Naive B cell (primary cell): ENCODE results near the gene EVI2B. TPM values are rescaled to one million over a fixed set of nuclear protein-coding genes. Genes with fewer than 3 reads are reported as not detected.
"Not testable (repeated sequence)": the region's sequence is repeated elsewhere in the genome, so short reads cannot be mapped to it uniquely, and the experiment has no call there.

Source experiments
- ATAC-seq, 2 donors: fragments of 150-1000 bp; cut with Tn5 transposase; 2 replicates each; pipeline ENCODE4 v1.10.0; 2021; ENCODE audit warnings: low read depth in 2 of 2, mild to moderate bottlenecking in 2 of 2, moderate library complexity in 2 of 2
- DNase-seq: peaks from one replicate; pipeline ENCODE4 v3.0.0; 2022
- H3K27ac Mint-ChIP-seq, 6 donors: one replicate each; pipeline ENCODE4 v1.8.0; 2020 to 2022; ENCODE audit warnings: mild to moderate bottlenecking in 6 of 6, mixed read lengths in 6 of 6, moderate library complexity in 5 of 6, inconsistent platforms in 2 of 6
- H3K27me3 Mint-ChIP-seq, 3 donors: one replicate each; pipeline ENCODE4 v1.8.0; 2021 to 2022; ENCODE audit warnings: mixed read lengths in 3 of 3, mild to moderate bottlenecking in 1 of 3
- H3K36me3 Mint-ChIP-seq, 2 donors: one replicate each; pipeline ENCODE4 v1.8.0; 2020 to 2022; ENCODE audit warnings: mixed read lengths in 2 of 2, inconsistent platforms in 1 of 2, mild to moderate bottlenecking in 1 of 2
- H3K4me1 Mint-ChIP-seq, 3 donors: one replicate each; pipeline ENCODE4 v1.8.0; 2020 to 2022; ENCODE audit warnings: mixed read lengths in 3 of 3, inconsistent platforms in 1 of 3, mild to moderate bottlenecking in 1 of 3, moderate library complexity in 1 of 3
- H3K4me3 Mint-ChIP-seq, 8 donors: one replicate each; pipeline ENCODE4 v1.8.0; 2020 to 2022; ENCODE audit warnings: mild to moderate bottlenecking in 8 of 8, mixed read lengths in 8 of 8, moderate library complexity in 8 of 8, inconsistent platforms in 2 of 8
- H3K9me3 Mint-ChIP-seq, 7 donors: one replicate each; pipeline ENCODE4 v1.8.0; 2020 to 2022; ENCODE audit warnings: mixed read lengths in 7 of 7, mild to moderate bottlenecking in 5 of 7, inconsistent platforms in 2 of 7, moderate library complexity in 1 of 7
- polyA plus RNA-seq, 6 donors: library from polyadenylated mRNA; unstranded; fragments of 300-500 nt; fragmentation: Illumina TruSeq; gene quantifications; one replicate each; pipeline ENCODE4 v1.2.3, GENCODE V29; 2021; ENCODE audit warnings: low read depth in 6 of 6

Gene EVI2B, protein sequence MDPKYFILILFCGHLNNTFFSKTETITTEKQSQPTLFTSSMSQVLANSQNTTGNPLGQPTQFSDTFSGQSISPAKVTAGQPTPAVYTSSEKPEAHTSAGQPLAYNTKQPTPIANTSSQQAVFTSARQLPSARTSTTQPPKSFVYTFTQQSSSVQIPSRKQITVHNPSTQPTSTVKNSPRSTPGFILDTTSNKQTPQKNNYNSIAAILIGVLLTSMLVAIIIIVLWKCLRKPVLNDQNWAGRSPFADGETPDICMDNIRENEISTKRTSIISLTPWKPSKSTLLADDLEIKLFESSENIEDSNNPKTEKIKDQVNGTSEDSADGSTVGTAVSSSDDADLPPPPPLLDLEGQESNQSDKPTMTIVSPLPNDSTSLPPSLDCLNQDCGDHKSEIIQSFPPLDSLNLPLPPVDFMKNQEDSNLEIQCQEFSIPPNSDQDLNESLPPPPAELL
- 100 to 1,000 TPM; 146 to 201 (median 184) TPM for polyA plus RNA-seq

DNA sequence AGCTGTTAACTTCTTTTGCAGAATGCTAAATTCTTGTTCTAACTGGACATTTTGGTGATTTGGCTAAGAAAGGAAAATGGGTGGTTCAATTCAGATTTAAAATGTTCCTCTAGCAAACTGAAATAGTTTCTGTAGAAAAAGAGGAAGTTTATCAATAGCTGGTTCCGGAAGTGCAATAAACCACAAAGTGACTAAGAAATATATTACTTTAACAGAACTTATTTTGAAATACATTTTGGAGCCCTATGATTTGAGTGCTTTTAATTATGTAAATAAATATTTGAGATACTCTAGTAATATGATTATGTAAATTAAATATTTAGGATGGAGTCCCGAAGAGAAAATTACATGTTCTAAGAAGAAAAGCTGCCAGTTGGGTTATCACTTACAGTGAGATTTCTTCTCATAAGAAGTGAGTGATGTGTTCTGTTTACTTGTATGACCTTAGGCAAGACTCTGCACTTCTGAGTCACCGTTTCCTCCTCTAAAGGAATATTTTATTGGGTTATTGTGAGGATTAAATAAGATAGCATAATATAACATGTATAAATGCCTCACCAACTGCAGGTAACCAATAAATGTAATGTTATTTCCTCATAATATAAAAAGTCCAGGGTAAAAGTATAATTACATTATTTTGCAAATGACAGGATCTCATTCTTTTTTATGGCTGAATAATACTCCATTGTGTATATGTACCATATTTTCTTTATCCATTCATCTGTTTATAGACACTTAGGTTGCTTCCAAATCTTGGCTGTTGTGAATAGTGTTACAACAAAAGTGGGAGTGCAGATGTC is at the start of gene EVI2B:
TSS of gene EVI2B (minus strand) at position 73 of the 800 bp plus-strand sequence. CDS start 8,445 bp downstream, outside the sequence.
- H3K27ac Mint-ChIP-seq, result peak within 1 kb of the TSS; percentile 29 to 97 (median 90)
- H3K9me3 Mint-ChIP-seq, result no peaks in the 10 kb centered on the region
- peaks cover 30 to 55% (median 43%) of the 10 kb centered on the region in 3 donors for H3K4me1 Mint-ChIP-seq
- H3K27me3 Mint-ChIP-seq, result no peaks in the 10 kb centered on the region
- peak within 1 kb of the TSS; percentile 72 to 99 (median 94) for H3K4me3 Mint-ChIP-seq
- peak; percentile 44 to 50 for ATAC-seq
- peaks cover 0 to 16% of the 10 kb centered on the region in 2 donors for H3K36me3 Mint-ChIP-seq
- DNase-seq, result peak; percentile 74

DNA sequence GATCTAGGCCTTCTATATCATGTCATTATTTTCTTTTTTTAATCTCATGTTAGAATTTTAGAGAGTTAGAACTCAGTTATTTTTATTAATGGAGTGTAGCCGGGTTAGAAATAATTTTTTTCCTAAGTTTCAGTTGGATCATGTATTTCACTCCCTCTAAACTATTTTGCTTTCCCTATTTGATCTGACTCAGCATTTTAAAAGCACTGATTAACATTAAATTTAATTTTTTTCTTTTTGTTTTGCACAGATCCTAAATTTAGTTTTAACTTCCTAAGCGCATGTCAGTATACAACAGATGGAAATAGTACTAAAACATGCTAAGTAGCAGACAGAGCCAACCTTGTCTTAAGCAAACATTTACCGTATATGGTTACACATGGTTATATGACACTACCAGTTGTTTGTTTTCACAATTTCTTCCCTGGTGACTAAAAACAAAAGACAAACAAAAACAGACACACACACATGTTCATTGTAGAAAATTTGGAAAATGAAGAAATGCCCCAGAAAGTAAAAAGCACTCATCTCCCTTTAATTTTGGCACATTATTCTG is 44.1 kb upstream of the EVI2B start:
- no peaks in the 10 kb centered on the region for H3K9me3 Mint-ChIP-seq
- peaks cover 31 to 46% of the 10 kb centered on the region in 2 donors for H3K36me3 Mint-ChIP-seq
- no peak for DNase-seq
- ATAC-seq, result no peak
- no peak overlapping the region for H3K27ac Mint-ChIP-seq
- no peaks in the 10 kb centered on the region for H3K4me1 Mint-ChIP-seq
- no peaks in the 10 kb centered on the region for H3K27me3 Mint-ChIP-seq
- H3K4me3 Mint-ChIP-seq, result no peak overlapping the region

DNA sequence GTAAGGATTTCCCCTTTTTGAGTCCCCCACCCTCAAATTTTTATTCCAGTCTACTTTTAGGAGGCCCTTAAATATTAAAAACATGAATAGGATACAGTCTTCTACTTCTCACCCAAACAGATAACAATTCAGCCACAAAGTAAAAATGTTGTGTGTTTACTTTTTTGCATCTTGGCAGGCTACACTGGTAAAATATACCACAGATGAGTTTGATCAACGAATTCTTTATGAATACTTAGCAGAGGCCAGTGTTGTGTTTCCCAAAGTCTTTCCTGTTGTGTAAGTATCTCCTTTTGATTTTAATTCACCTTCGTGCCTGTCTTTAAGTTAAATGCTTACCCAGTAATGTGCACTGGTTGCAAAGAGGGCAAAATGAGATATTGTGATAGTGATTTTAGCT is 43.2 kb upstream of the EVI2B start:
- no peaks in the 10 kb centered on the region for H3K4me1 Mint-ChIP-seq
- no peak overlapping the region for H3K4me3 Mint-ChIP-seq
- peaks cover 24 to 46% of the 10 kb centered on the region in 2 donors for H3K36me3 Mint-ChIP-seq
- no peak for ATAC-seq
- no peak for DNase-seq
- no peaks in the 10 kb centered on the region for H3K9me3 Mint-ChIP-seq
- no peaks in the 10 kb centered on the region for H3K27me3 Mint-ChIP-seq
- H3K27ac Mint-ChIP-seq, result peak overlapping the region in 1 of 6 donors; percentile 30

DNA sequence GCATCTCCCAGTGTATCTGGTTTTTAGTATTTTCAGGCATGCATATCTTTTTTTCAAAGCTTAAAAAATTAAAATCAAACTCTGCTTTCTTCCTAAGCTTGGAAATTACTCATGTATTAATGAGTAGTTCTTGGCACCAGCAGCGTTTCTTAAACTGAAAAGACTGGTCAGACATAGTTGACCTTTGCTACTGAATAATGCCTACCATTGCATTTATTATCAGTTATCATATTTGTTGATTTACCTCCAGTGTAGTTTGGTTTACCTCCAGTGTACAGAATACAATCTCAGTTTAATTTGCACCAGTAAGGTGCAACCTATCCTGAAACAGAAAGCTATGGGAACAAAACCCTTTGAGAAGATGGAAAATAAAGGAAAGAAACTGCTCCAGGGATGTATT is 42.1 kb upstream of the EVI2B start:
- no peaks in the 10 kb centered on the region for H3K9me3 Mint-ChIP-seq

DNA sequence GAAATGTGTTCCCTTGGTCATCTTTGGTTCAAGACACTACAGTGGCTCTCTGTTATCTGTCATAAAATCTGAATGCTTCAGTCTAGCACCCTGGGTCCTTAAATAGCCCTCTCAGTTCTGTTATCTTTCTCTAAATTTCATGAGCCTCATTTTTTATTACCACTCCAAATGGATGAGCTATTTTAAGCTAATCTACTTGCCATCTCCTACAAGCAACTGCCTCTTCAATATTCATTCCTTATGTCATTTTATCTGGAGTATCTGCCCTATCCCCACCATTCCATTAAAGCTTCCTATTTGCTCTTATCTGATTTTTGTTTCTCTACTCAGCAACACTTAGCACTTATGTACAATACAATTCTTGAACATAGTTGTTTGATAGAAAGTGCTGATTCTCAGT is 35.6 kb upstream of the EVI2B start:
- Mint-ChIP-seq H3K36me3 (peaks cover 18 to 25% of the 10 kb centered on the region in 2 donors), H3K9me3 (no peaks in the 10 kb centered on the region)
- no peak for DNase-seq

More for the DNA sequence above, 42.1 kb upstream of the EVI2B start:
- Mint-ChIP-seq H3K4me3 (no peak overlapping the region), H3K4me1 (no peaks in the 10 kb centered on the region), H3K27me3 (no peaks in the 10 kb centered on the region), H3K36me3 (peaks cover 18 to 38% of the 10 kb centered on the region in 2 donors), H3K27ac (no peak overlapping the region)
- DNase-seq (no peak), ATAC-seq (no peak)

DNA sequence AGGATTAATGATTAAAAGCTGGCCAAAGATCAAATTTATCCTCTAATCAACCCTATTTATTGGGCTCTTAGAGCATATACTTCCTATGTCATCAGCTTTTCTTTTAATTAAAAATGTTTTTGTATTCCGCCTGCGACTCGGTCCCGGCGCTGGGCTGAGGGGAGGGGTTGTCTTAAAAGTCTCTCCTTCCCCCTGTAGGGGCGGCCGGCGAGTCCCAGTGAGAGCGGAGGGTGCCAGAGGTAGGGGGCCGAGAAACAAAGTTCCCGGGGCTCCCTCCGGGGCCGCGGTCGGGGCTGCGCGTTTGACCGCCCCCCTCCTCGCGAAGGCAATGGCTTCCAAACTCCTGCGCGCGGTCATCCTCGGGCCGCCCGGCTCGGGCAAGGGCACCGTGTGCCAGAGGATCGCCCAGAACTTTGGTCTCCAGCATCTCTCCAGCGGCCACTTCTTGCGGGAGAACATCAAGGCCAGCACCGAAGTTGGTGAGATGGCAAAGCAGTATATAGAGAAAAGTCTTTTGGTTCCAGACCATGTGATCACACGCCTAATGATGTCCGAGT is 31.4 kb upstream of the EVI2B start:
- peaks cover 17% of the 10 kb centered on the region in 2 donors for H3K36me3 Mint-ChIP-seq
- H3K9me3 Mint-ChIP-seq, DNase-seq, H3K4me1 Mint-ChIP-seq, ATAC-seq, H3K4me3 Mint-ChIP-seq, H3K27ac Mint-ChIP-seq, H3K27me3 Mint-ChIP-seq: not testable (repeated sequence)

More for the DNA sequence above, 35.6 kb upstream of the EVI2B start:
- Mint-ChIP-seq H3K4me1 (no peaks in the 10 kb centered on the region), H3K4me3 (no peak overlapping the region), H3K27ac (peak overlapping the region in 1 of 6 donors; percentile 67), H3K27me3 (no peaks in the 10 kb centered on the region)
- ATAC-seq, result no peak

DNA sequence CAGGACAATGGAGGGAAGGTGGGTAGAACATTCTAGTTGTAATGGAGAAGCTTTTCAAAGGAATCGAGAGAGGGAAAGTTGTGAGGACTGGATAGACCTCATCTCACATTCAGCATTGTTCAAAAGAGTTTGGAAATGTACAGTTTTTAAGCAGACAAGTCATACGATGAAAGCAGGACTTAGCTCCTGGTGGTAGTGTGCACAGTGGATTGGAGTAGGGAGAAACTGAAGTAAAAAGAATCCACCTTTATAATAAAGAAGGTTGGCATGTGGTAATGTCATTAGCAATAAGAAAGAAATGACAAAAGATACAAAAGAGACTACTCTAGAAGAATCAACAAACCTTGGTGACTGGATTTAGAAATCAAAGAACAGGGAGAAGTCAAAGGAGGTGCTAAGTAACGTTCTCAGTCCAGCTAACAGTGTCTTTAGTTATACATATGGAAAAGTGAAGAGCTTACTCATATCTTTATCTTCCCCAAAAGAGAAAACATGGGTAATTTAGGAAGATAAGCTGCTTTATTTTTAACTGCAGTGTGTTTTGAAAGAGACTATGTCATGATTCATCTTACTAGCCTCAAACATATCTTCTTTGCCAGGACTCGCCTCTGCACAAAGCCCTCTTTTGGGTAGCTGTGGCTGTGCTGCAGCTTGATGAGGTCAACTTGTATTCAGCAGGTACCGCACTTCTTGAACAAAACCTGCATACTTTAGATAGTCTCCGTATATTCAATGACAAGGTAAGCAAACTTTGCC is 26.2 kb upstream of the EVI2B start:
- no peak overlapping the region for H3K27ac Mint-ChIP-seq
- H3K4me1 Mint-ChIP-seq, result no peaks in the 10 kb centered on the region
- no peak for ATAC-seq
- DNase-seq, result no peak
- no peaks in the 10 kb centered on the region for H3K9me3 Mint-ChIP-seq
- H3K4me3 Mint-ChIP-seq, result no peak overlapping the region
- H3K27me3 Mint-ChIP-seq, result no peaks in the 10 kb centered on the region
- H3K36me3 Mint-ChIP-seq, result peaks cover 16% of the 10 kb centered on the region in 2 donors

DNA sequence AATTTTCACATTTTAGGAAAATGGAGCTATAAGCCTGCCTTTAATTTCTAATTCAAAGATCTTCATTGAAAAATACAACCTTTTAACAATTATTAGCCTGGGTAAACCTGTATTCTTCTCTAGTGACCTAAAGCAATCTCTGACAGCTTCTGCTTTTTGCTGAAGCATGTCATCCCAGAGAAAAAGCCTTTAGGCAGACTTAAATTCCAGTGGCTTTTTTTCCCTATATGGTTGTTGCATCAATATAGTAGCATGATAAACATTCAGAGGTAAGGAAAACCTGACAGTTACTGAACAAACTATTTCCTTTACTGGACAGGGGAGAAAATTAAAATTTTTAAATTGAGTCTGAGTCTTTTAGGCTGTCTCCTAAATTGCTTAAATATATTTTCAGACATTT is 15.4 kb upstream of the EVI2B start:
- no peak overlapping the region for H3K27ac Mint-ChIP-seq
- H3K4me3 Mint-ChIP-seq, result no peak overlapping the region
- DNase-seq (no peak), ATAC-seq (no peak)
- H3K9me3 Mint-ChIP-seq, result no peaks in the 10 kb centered on the region
- H3K27me3 Mint-ChIP-seq, result no peaks in the 10 kb centered on the region
- peaks cover 0 to 10% of the 10 kb centered on the region in 2 donors for H3K36me3 Mint-ChIP-seq
- no peaks in the 10 kb centered on the region for H3K4me1 Mint-ChIP-seq

DNA sequence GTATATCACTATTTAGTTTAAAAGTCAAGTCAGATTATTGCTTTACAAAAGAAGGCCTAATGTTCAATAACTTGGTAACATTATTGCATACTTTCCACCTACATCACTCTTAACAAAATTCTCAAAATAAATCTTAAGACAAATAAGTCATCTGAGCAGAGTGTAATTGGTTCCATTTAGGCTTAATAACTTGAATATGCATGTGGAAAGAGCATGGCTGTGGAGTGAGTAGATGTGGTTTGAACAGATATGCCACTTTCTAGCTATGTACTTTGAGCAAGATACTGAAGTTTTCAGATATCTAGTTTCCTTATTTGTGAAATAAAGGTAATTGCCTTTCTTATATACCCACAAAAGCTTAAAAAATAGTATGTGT is 14.3 kb upstream of the EVI2B start:
- no peak overlapping the region for H3K27ac Mint-ChIP-seq
- no peaks in the 10 kb centered on the region for H3K9me3 Mint-ChIP-seq
- no peaks in the 10 kb centered on the region for H3K27me3 Mint-ChIP-seq
- no peak for DNase-seq
- H3K4me1 Mint-ChIP-seq, result peaks cover 0 to 6% (median 5%) of the 10 kb centered on the region in 3 donors
- ATAC-seq, result no peak
- H3K36me3 Mint-ChIP-seq, result peaks cover 0 to 10% of the 10 kb centered on the region in 2 donors
- H3K4me3 Mint-ChIP-seq, result no peak overlapping the region

DNA sequence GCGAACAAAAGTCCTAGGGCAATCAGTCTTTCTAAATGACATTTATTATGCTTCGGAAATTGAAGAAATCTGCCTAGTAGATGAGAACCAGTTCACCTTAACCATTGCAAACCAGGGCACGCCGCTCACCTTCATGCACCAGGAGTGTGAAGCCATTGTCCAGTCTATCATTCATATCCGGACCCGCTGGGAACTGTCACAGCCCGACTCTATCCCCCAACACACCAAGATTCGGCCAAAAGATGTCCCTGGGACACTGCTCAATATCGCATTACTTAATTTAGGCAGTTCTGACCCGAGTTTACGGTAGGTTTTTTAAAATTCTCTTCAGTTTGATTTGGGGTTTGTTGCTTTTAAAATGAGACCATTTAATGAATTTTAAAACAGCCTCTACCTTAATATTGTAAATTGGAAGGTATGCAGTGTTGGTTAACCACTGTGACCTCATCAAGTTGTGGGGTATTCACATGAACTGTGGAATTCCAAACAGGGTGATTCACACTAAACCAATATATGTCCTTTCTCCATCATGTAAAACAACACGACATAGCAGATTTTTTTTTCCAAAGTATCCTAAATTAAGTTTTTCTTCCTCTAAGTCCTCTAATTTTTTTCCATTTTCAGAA is 13.8 kb upstream of the EVI2B start:
- Mint-ChIP-seq H3K27ac (no peak overlapping the region), H3K9me3 (no peaks in the 10 kb centered on the region), H3K36me3 (peaks cover 0 to 10% of the 10 kb centered on the region in 2 donors), H3K4me1 (peaks cover 2 to 7% (median 6%) of the 10 kb centered on the region in 3 donors), H3K27me3 (no peaks in the 10 kb centered on the region), H3K4me3 (no peak overlapping the region)
- ATAC-seq, result no peak
- DNase-seq, result no peak

DNA sequence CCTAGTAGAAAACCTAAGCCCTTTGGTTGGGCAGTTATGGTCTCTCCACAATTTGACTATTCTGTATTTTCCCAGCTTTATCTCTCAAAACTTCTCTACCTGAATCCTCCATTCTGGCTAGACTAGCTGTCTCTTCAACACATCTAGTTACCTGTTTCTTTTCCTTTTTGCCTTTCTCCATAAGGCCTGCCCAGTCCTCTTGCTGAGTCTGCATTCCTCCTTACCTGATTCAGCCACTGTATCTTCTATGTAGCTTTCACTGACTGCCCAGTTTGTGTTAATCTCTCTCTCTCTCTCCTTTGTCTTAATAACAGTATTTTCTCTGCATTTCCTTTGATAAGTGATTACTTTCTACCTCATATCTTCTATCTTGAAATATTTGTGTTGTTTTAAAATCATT is 9.7 kb upstream of the EVI2B start:
- no peak for DNase-seq
- Mint-ChIP-seq H3K4me3 (peak overlapping the region in 1 of 8 donors; percentile 6), H3K27me3 (no peaks in the 10 kb centered on the region), H3K36me3 (peaks cover 0 to 10% of the 10 kb centered on the region in 2 donors), H3K9me3 (no peaks in the 10 kb centered on the region), H3K27ac (peak overlapping the region; percentile 27 to 82 (median 54)), H3K4me1 (peaks cover 20 to 22% (median 21%) of the 10 kb centered on the region in 3 donors)
- no peak for ATAC-seq

DNA sequence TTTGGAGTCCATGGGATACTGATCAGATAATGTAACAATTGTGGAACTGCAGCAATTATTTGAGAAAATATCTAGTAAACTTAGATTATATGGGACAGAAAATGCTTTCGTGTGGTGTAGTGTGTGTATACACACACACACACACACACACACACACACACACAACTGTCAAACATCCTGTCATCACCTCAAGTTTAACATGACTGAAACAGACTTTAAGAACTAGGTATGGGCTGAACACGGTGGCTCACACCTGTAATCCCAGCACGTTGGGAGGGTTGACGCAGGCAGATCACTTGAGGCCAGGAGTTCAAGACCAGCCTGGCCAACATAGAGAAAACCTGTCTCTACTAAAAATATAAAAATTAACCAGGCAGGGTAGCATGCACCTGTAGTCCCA is 8.1 kb upstream of the EVI2B start:
- Mint-ChIP-seq H3K36me3 (peaks cover 0 to 6% of the 10 kb centered on the region in 2 donors), H3K4me3 (peak overlapping the region; percentile 78 to 93 (median 88)), H3K27ac (peak overlapping the region; percentile 78 to 95 (median 91)), H3K4me1 (peaks cover 30 to 34% (median 31%) of the 10 kb centered on the region in 3 donors), H3K9me3 (no peaks in the 10 kb centered on the region), H3K27me3 (no peaks in the 10 kb centered on the region)
- no peak for DNase-seq
- ATAC-seq, result no peak
